Ammon's horn (tissue), 1 donor: ENCODE results near the gene CADPS2.
"Not testable (repeated sequence)": the region's sequence is repeated elsewhere in the genome, so short reads cannot be mapped to it uniquely, and the experiment has no call there.

Experiments
- DNase-seq: peaks from one replicate; pipeline ENCODE4 v3.0.0-alpha.2; 2016; ENCODE audit warnings: low spot score

Gene CADPS2

DNA sequence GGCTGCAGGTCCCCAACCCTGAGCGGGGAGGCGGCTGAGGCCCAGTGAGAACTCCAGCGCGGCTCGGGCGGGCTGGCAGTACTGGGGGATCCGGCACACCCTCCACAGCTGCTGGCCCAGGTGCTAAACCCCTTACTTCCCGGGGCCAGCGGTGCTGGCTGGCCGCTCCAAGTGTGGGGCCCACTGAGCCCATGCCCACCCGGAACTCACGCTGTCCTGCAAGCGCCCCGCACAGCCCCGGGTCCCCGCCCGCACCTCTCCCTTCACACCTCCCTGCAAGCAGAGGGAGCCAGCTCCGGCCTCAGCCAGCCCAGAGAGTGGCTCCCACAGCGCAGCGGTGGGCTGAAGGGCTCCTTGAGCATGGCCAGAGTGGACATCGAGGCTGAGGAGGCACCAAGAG is 212.3 kb downstream of the CADPS2 start:
- no peak for DNase-seq

DNA sequence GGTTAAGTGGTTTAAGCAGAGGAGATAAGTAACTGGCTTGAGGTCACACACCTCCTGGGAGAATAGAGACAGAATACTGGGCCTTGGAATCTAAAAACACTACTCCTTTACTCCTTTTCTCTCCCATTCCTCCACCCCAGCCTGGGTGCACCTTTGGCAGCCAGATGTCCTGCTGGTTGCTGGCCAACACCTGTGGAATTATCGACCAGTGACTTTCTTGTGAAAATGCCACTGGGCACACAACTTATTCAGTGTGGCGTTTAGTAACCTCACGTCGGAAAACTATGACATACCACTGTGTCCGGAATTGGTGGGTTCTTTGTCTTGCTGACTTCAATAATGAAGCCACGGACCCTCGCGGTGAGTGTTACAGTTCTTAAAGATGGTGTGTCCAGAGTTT is 213.7 kb downstream of the CADPS2 start:
- DNase-seq: no peak

DNA sequence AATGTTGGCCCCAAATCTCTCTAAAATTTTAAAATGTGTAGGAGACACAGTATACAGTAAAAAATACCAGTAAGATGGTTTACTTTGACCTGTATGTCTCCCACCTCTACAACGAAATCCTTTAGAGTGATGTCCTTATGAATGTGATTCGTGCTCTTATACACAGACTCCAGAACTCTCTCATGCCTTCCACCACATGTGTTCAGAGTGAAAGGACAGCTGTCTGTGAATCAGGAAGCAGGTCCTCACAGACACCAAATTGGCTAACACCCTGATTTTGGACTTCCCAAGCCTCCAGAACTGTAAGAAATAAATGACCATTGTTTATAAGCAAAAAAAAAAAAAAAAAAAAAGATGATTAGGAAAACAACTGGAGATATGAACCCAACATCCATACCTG is 222.5 kb downstream of the CADPS2 start:
- DNase-seq: no peak

DNA sequence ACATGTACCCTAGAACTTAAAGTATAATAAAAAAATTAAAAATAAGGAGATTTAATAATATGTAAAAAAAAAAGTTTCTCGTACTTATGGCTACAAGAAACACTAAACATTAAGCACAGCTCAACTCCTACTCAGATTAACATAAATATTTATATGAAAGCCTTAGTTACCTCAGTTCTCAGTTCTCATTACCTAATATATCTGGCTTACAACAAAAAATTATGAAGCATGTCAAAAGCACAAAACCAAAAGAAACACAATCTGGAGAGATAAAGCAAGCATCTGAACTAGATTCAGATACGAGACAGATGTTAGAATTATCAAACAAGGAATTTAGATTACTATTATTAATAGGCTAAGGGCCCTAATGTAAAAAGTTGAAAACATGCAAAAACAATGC is 227.4 kb downstream of the CADPS2 start:
- no peak for DNase-seq

DNA sequence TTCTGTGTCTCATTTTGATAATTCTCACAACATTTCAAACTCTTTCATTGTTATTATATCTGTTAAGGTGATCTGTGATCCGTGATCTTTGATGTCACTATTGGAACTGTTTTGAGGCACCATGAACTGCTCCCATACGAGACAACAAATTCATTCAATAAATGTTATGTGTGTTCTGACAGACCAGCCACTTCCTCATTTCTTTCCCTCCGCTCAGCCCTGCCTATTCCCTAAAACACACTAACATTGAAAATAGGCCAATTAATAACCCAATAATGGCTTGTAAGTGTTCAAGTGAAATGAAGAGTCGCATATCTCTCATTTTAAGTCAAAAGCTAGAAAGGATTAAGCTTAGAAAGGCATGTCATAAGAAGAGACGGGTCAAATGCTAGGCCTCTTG is 232.6 kb downstream of the CADPS2 start:
- DNase-seq: no peak

DNA sequence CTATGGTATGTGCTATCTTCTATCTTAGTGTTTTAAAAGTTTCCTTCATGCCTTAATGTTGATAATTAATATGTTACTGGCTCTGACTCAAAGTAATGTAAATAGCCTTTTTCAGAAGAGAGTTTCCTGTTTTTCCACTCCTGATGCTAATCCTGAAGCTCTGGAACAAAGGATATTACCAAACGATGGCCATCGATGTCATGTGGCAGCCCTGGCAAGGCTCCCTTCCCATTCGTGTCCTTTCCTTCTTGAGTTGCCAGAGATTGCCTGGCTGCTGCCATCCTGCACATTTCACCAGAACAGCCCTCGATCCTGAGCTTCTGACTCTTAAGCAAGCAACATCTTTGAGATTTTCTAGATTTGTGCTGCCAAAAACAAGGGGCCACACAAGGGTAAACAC is 233.4 kb downstream of the CADPS2 start:
- DNase-seq: no peak

DNA sequence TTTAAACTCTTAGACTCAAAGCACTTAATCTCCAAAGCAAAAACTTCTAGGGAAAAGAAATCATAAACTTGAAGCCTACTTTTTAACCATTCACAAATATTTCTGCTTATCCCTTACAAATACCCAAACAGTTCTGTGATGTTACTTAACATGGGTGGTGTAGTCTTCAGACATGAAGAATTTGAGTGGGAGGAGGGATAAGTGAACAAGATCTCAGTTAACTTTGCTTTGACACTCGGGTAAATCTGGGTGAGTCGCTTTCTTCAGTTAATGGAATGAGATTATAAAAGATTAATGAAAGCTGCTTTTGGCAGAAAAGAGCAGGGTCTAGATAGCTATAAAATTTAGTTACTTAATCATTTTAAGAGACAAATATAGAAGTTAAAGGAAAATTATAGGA is 234.8 kb downstream of the CADPS2 start:
- no peak for DNase-seq

DNA sequence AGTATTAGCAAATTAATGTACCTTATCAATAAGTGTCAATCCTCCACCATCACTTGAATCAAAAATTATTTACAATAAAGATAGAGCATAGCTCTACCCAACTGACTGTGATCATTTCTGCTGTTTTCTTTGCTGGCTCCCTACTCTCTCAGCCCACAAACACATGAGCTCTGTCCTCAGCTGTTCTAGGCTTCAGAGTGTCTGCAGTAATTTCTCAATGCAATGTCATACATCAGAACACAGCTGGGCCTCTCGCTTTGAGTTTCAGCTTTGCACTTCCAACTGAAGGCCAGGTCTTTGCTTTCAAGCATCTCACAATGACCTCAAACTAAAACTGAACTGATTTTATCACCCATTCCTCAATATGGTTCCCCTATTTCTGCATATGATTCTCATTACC is 243.0 kb downstream of the CADPS2 start:
- DNase-seq: no peak

DNA sequence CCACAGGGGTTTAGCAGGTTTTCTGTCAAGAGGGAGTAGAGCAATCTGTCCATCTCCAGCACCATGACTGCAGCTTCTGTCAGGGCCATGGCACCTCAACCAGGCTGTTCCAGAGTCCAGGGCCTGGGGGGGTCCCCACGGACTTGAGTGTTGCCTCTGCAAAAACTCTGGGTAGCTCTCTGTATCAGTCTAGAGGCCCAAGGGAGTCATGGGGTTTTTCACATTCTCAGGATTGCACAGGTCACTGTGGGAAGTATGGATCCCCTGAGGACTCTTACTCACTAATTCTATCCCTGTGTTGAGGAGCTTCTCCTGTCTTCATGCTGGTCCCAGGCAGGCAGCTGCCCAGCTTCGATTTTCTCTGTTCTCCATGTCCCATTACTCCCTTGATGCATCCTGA is 247.8 kb downstream of the CADPS2 start:
- DNase-seq: no peak

DNA sequence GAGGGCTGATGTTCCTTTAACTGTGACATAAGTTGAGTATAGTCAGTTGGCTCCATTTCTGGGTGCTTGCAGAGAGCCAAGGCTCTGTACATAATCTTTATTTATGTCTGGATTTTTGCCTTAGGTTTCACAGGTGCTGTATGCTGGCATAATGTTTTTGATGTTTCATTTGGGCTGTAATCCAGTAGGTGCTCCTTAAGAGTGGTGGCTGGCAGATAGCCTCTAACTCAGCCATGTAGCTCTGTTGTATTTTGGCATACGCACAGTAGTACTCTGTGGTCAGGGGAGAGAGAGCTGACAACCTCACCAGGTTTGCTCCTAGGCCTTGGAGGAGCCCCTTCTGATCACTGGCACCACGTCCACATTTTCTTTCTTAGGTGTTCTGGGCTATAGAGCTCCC is 248.5 kb downstream of the CADPS2 start:
- no peak for DNase-seq

DNA sequence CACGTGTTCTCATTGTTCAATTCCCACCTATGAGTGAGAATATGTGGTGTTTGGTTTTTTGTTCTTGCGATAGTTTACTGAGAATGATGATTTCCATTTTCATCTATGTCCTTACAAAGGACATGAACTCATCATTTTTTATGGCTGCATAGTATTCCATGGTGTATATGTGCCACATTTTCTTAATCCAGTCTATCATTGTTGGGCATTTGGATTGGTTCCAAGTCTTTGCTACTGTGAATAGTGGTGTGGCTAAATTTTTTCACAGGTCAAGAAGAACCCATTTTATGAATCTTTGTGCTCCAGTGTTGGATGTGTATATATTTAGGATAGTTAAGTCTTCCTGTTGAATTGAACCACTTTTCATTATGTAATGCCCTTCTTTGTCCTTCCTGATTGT is 250.8 kb downstream of the CADPS2 start:
- not testable (repeated sequence) for DNase-seq

DNA sequence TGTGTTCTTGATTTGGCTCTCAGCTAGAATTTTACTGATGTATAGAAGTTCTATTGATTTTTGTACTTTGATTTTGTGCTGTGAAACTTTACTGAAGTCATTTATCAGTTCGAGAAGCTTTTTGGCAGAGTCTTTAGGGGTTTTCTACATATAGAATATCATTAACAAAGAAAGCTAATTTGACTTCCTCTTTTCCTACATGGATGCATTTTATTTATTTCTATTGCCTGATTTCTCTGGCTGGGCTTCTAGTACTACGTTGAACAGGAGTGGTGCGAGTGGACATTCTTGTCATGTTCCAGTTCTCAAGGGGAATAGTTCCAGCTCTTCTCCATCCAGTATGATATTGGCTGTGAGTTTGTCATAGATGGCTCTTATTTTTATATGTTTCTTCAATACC is 252.8 kb downstream of the CADPS2 start:
- no peak for DNase-seq

DNA sequence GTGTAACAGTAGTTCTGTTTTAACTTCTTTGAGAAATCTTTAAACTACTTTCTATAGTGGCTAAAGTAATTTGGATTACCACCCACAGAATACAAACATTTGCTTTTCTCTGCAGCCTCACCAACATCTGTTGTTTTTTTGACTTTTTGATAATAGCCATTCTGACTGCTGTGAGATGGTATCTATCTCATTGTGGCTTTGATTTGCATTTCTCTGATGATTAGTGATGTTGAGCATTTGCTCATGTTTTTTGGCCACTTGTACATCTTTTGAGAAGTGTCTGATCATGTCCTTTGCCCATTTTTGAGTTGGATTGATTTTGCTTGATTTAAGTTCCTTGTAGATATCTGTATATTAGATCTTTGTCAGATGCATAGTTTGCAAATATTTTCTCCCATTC is 254.0 kb downstream of the CADPS2 start:
- DNase-seq: no peak

DNA sequence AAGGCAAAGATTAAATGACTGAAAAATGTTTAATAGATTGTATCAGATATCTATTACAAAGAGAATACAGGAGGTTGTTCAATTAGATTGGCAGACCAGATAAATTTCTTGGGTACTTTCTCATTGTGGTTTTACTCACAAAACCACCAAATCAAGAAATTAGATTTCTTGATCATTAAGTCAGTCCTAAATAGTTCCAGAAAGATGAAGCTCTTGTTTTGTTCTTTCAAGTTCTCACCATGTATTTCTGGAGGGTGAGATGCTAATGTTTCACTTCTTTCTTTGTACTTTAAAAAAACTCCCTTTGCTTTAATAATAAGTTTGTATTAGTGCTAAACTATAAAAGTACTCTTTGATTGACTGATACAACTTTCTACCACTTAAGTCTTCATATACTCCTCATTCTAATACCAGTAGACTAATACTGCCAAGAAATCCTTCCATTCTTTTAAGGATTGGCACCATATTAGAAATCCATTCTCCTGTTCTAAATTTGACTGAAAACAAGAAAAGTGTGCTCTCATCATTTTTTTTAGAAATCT is 256.8 kb downstream of the CADPS2 start:
- DNase-seq: no peak

DNA sequence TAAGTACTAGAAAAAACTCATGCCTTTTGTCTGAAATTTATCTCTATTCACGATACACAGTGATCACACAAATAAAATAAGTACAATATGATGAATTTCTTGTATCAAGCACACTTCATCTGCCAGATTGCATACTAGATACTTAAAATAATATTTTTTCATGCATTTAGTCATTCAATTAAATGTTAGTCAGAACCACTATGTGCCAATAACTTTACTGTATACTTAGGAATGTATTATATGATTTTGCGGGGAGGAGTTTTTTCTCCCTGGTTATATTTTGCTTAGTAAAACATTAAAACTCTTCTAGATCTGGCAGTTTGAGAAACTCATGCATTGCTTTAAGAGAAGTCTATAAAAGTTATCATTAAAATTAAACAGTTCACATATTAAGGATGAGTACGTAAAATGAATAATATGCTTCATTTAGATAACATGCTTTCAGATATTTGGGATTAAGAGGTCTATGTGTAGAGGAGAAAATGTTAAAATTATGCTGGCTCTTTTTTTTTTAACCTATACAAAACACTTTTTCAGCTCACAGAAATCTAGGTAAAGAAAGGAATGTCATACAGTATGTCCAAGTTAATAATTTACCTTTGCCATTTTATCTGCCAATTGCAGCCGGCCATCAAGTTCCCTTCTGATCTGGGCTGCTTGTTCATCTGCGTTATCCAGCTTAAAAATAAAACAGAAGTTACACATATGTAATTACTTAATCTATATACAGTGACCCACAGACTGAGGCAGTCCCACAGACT is 257.4 kb downstream of the CADPS2 start:
- DNase-seq: no peak

DNA sequence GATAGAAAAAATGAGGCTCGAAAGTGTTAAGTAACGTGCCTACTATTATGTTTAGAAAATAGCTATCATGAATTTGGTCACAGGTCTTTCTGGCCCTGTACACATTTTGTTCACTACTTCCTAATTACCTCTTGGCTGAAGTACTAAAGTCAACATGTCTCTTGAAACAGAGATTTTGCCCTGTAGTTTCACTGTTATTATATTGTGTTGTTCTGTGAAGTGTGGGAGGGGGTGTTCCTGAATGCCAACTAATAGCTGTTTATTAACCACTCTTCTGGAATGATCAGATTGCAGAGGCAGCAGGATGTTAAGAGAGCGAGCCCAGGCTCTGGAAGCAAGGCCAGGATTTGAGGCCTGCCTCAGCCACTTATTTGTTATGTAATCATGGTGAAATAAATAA is 259.5 kb downstream of the CADPS2 start:
- DNase-seq: no peak

DNA sequence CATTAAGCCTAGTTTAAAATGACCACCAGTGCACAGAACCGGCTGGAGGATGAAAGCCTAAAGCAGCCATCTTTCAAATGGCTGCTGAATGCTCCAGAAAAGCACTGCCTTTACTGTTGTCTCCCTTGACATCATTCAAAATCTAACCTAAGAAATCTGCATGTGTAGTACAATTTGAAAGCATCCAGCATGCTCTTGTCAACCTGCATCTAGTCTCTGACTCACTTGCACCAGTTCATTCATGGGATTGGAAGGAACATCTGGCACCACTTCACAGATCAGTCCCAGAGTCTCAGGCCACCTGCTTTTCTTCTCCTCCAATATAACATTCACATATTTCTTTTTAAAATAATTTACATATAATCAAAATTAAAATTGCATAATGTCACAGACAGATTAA is 263.6 kb downstream of the CADPS2 start:
- no peak for DNase-seq

DNA sequence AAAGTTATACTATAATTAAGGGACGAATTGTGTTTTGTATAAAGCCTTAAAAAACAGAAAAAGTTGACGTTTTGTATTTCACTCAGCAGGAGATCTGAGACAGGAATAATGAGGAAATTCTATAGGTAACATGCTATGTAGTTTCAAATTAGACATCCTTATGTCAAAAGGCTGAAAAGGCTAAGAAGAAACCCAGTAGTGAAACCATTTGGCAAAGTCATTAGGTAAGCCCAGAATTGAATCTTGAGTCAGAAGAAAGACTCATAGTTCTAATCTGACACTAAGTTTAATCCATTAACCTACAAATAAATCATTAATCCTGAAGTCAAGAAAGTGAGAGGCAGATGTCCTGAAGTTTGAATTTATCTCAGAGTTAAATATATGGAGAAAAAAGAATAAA is 266.6 kb downstream of the CADPS2 start:
- DNase-seq: no peak

DNA sequence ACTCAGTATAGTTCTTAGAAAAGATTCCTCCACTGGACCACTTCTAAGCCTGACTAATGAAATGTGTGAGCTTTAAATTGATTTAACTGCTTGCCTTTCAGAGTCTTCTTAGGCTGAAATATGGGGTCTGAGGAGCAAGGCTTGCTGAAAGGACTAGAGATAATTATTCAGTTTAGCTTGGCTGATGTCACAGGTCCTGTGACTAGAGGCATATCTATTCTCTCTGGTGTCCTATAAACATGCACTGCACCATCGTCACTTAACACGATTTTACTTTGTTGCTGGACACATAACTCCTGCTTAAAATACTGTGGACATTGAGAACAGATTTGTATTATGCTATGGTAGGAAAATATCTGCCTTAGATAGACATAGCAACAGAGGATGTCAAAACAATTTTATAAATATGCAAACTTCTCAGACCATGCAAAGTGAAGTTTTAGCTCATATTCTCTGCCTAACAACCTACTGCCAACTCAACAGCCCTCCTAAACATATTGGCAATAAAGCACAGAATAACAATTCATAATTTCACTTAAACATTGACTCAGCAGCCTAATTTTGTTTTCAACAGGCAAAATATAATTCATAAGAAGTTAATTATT is 267.6 kb downstream of the CADPS2 start:
- DNase-seq: no peak

DNA sequence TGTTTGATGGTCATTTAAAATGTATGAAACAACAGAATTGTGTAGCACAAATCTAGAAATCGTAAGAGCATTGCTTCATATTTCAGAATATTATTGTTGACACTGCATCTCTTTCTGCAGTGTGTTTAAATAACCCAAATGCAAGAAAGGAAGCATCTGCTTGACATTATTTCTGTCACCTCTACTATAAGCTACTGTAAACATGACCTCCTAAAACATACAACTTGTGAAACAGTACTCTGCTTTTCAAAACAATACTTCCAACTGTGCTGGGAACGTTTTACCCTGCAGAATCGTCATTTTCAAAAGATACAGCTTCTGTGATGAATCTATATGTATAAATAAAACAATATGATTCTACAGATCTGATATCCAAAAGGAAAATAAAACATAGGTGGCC is 269.3 kb downstream of the CADPS2 start:
- DNase-seq: no peak

DNA sequence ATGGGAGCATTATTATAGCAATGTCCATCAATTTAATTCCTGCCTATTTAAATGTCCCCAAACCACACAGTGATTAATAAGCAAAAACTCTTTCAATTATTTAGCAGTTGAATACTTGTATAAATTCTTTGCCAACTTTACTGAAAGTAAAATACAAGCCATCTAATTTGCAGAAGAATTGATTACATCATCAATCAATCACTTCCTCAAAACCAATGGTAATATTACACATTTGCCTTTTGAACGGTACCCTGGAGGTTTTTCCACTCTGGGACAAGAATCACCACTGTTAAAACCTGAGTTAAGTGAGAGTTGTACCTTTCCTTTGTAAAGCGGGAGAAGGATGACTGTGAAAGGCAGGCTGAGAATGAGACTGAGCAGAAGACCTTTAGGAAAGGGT is 280.3 kb downstream of the CADPS2 start:
- DNase-seq: no peak

DNA sequence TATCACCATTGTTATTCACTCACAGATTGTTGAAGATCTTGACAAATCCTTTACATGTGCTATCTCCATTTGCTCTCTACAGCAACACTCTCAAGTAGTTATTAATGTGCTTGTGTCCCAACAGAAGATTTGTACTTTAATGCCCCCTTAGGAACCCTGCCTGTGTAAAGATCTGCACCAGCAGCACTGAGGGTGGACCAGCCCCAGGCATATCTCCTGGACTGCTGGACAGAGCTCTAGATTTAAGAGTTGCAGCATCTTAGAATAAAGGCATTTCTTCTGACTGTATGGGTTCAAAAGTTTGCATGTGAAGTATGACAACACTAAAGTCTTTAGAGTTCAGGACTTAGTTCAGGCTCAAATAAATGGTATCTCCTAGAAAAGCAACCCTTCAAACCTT is 282.0 kb downstream of the CADPS2 start:
- DNase-seq: no peak

DNA sequence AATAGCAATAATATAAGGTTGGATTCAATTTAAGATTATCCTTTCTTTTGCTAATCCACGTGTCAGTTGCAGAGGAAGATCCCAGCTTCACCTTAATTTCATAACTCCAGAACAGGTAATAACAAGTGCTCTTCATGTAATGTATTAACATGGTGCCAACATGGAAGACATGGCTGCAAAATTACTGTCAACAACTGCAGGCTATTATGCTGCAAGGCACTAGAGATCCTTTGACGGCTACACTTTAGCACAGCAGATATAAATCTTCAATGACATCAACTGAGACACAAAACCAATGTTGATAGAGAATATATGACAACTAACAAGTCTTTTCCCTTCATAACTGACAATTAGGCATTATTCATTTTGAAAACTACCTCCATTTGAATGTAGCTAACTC is 283.5 kb downstream of the CADPS2 start:
- no peak for DNase-seq

DNA sequence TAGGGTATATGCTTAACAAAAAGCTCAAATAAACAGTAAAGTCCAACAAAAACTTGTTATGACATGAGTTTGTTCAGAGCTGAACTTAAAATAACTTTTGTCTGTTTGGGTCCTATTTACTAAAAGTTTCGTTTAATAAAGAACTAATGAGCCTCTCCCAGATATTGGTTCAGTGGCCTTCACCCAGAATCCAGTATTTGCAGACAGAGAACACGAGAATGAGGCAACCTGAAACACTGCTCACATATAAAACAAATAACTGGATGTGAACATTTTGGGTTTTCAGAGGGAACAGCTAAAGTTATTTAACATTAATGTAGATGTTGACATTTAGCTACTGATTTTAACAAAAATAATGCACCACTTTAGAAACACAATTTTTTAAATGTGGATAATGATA is 285.6 kb downstream of the CADPS2 start:
- DNase-seq: no peak
